H9 (cell line): ENCODE data around the gene TMEM190. TPM values are rescaled to one million over a fixed set of nuclear protein-coding genes. Genes with fewer than 3 reads are reported as not detected.

ENCODE experiments used
- DNase-seq: peaks from one replicate; pipeline ENCODE4 v3.0.0-alpha.2; 2017
- H2AFZ ChIP-seq: one replicate; pipeline ENCODE4 v1.6.1; 2013; ENCODE audit warnings: mild to moderate bottlenecking, low read length, control low read depth, moderate library complexity
- H2AK5ac ChIP-seq: 2 replicates; pipeline ENCODE4 v1.6.1; 2013; ENCODE audit warnings: low read length, control low read depth, mixed read lengths; ENCODE audit not compliant: insufficient read length
- H2BK120ac ChIP-seq: one replicate; pipeline ENCODE4 v1.6.1; 2013; ENCODE audit warnings: low read depth, mild to moderate bottlenecking, low read length, control low read depth, inconsistent platforms; ENCODE audit not compliant: poor library complexity, severe bottlenecking
- H2BK12ac ChIP-seq: 2 replicates; pipeline ENCODE4 v1.6.1; 2013; ENCODE audit warnings: low read length, control low read depth, mixed read lengths, low read depth; ENCODE audit not compliant: insufficient read length
- H2BK15ac ChIP-seq: 2 replicates; pipeline ENCODE4 v1.6.1; 2013; ENCODE audit warnings: low read depth, low read length, control low read depth
- H2BK20ac ChIP-seq: one replicate; pipeline ENCODE4 v1.6.1; 2013; ENCODE audit warnings: low read depth, mild to moderate bottlenecking, low read length, control low read depth, inconsistent platforms; ENCODE audit not compliant: poor library complexity, severe bottlenecking
- H2BK5ac ChIP-seq: 2 replicates; pipeline ENCODE4 v1.6.1; 2013; ENCODE audit warnings: low read length, control low read depth, mixed read lengths; ENCODE audit not compliant: insufficient read length
- H3K14ac ChIP-seq: 2 replicates; pipeline ENCODE4 v1.6.1; 2013; ENCODE audit warnings: low read length, control low read depth; ENCODE audit not compliant: insufficient read depth
- H3K18ac ChIP-seq: 2 replicates; pipeline ENCODE4 v1.6.1; 2013; ENCODE audit warnings: low read depth, mild to moderate bottlenecking, mixed read lengths, low read length, control low read depth; ENCODE audit not compliant: insufficient read length
- H3K23ac ChIP-seq: 2 replicates; pipeline ENCODE4 v1.6.1; 2013; ENCODE audit warnings: low read length, control low read depth, mixed read lengths, low read depth; ENCODE audit not compliant: insufficient read length
- H3K23me2 ChIP-seq: 2 replicates; pipeline ENCODE4 v1.6.1; 2013; ENCODE audit warnings: low read depth, mild to moderate bottlenecking, mixed read lengths, low read length, control low read depth; ENCODE audit not compliant: insufficient read length, poor library complexity, severe bottlenecking
- H3K27ac ChIP-seq: 2 replicates; pipeline ENCODE4 v1.5.1; 2013; ENCODE audit warnings: low read length, control low read depth, mixed read lengths, low read depth; ENCODE audit not compliant: insufficient read length
- H3K27me3 ChIP-seq: 2 replicates; pipeline ENCODE4 v1.6.1; 2013; ENCODE audit warnings: low read length, control low read depth, inconsistent platforms; ENCODE audit not compliant: insufficient read depth
- H3K4ac ChIP-seq: 2 replicates; pipeline ENCODE4 v1.6.1; 2013; ENCODE audit warnings: low read depth, mild to moderate bottlenecking, control low read depth, inconsistent platforms, low read length, moderate library complexity
- H3K4me1 ChIP-seq: 2 replicates; pipeline ENCODE4 v1.6.1; 2013; ENCODE audit warnings: low read length, control low read depth, inconsistent platforms; ENCODE audit not compliant: insufficient read depth
- H3K4me2 ChIP-seq: 2 replicates; pipeline ENCODE4 v1.6.1; 2013; ENCODE audit warnings: low read length, control low read depth, mixed read lengths; ENCODE audit not compliant: insufficient read length, insufficient read depth
- H3K56ac ChIP-seq: 2 replicates; pipeline ENCODE4 v1.6.1; 2013; ENCODE audit warnings: low read depth, mild to moderate bottlenecking, mixed read lengths, low read length, control low read depth; ENCODE audit not compliant: insufficient read length
- H3K79me1 ChIP-seq: 2 replicates; pipeline ENCODE4 v1.6.1; 2013; ENCODE audit warnings: low read depth, mild to moderate bottlenecking, moderate library complexity, low read length, control low read depth, inconsistent platforms; ENCODE audit not compliant: insufficient read depth, poor library complexity, severe bottlenecking
- H3K79me2 ChIP-seq: 2 replicates; pipeline ENCODE4 v1.6.1; 2013; ENCODE audit warnings: low read length, control low read depth, inconsistent platforms; ENCODE audit not compliant: insufficient read depth
- H3K9ac ChIP-seq: 2 replicates; pipeline ENCODE4 v1.6.1; 2013; ENCODE audit warnings: low read length, control low read depth, mixed read lengths; ENCODE audit not compliant: insufficient read length; ENCODE audit errors: extremely low read depth
- H3K9me3 ChIP-seq: one replicate; pipeline ENCODE4 v1.6.1; 2013; ENCODE audit warnings: low read depth, low read length, inconsistent platforms; ENCODE audit not compliant: control insufficient read depth
- H3T11ph ChIP-seq: one replicate; pipeline ENCODE4 v1.6.1; 2013; ENCODE audit warnings: mild to moderate bottlenecking, low read length, control low read depth, inconsistent platforms
- H4K20me1 ChIP-seq: one replicate; pipeline ENCODE4 v1.6.1; 2013; ENCODE audit not compliant: control insufficient read depth, insufficient read length, insufficient read depth
- H4K5ac ChIP-seq: 2 replicates; pipeline ENCODE4 v1.6.1; 2013; ENCODE audit warnings: low read depth, mild to moderate bottlenecking, mixed read lengths, low read length, control low read depth; ENCODE audit not compliant: insufficient read length
- H4K8ac ChIP-seq: replicated peaks from 2 replicates; pipeline ENCODE4 v1.6.1; 2013; ENCODE audit warnings: low read length, control low read depth, mixed read lengths, low read depth; ENCODE audit not compliant: insufficient read length
- H4K91ac ChIP-seq: 2 replicates; pipeline ENCODE4 v1.6.1; 2013; ENCODE audit warnings: low read depth, mild to moderate bottlenecking, moderate library complexity, mixed read lengths, low read length, control low read depth; ENCODE audit not compliant: insufficient read length
- H3K27ac Mint-ChIP-seq, 3 experiments: 2 replicates in 2 of 3; 3 replicates in 1 of 3; pipeline ENCODE4 v1.8.0; 2020 to 2021; ENCODE audit warnings: mixed read lengths in 3 of 3, mild to moderate bottlenecking in 1 of 3, moderate library complexity in 1 of 3
- H3K27me3 Mint-ChIP-seq: 2 replicates; pipeline ENCODE4 v1.8.0; 2021; ENCODE audit warnings: low read depth, mild to moderate bottlenecking, moderate library complexity, mixed read lengths
- H3K36me3 Mint-ChIP-seq, 3 experiments: 2 replicates in 2 of 3; 3 replicates in 1 of 3; pipeline ENCODE4 v1.8.0; 2020 to 2021; ENCODE audit warnings: low read depth in 3 of 3, mixed read lengths in 3 of 3; ENCODE audit not compliant: insufficient read depth in 1 of 3
- H3K4me1 Mint-ChIP-seq, 2 experiments: 2 replicates each; pipeline ENCODE4 v1.8.0; 2020; ENCODE audit warnings: mixed read lengths in 2 of 2
- H3K4me3 Mint-ChIP-seq, 2 experiments: 2 replicates in 1 of 2; 3 replicates in 1 of 2; pipeline ENCODE4 v1.8.0; 2020 to 2021; ENCODE audit warnings: mild to moderate bottlenecking in 2 of 2, mixed read lengths in 2 of 2, moderate library complexity in 1 of 2
- H3K9me3 Mint-ChIP-seq, 2 experiments: 2 replicates in 1 of 2; 3 replicates in 1 of 2; pipeline ENCODE4 v1.8.0; 2020; ENCODE audit warnings: mild to moderate bottlenecking in 2 of 2, mixed read lengths in 2 of 2, moderate library complexity in 1 of 2
- CTCF ChIP-seq: fragments of 200-600 bp; sonication (generic); conservative IDR thresholded peaks from 3 replicates; pipeline ENCODE4 v1.8.0; 2021; ENCODE audit warnings: antibody characterized with exemption, mild to moderate bottlenecking
- WGBS: extraction: QIAGEN DNeasy Blood & Tissue Kit; methylation state at CpG from one replicate; pipeline ENCODE4 v1.1.7; 2013; ENCODE audit warnings: missing lambda C conversion rate, low lambda C conversion rate, mixed read lengths; ENCODE audit not compliant: insufficient read length; ENCODE audit errors: extremely low coverage; 5-methylcytosine and 5-hydroxymethylcytosine counted together
- total RNA-seq: library from RNA; stranded (reverse); gene quantifications from 2 replicates; pipeline ENCODE4 v1.2.1, GENCODE V29; 2021

TMEM190 gene
- total RNA-seq, 1 experiment from 2014 or later = 1.5 TPM

- Mint-ChIP-seq H3K9me3 (no peaks in the 10 kb centered on the region), H3K27me3 (peaks cover 57% of the 10 kb centered on the region), H3K4me3 (no peak overlapping the region), H3K4me1 (peaks cover 13 to 25% of the 10 kb centered on the region in 2 experiments; a peak in 3 of 4 replicates), H3K27ac (peak overlapping the region in 1 of 3 experiments; percentile 55; a peak in 1 of 7 replicates), H3K36me3 (no peaks in the 10 kb centered on the region)
- Histone ChIP-seq H4K20me1 (no peaks in the 10 kb centered on the region), H3K27ac (no peak overlapping the region), H3K23ac (no peak overlapping the region), H3K4me2 (no peak overlapping the region), H3K9ac (no peak overlapping the region), H3K79me1 (no peaks in the 10 kb centered on the region), H3K23me2 (no peaks in the 10 kb centered on the region), H3K4me1 (no peaks in the 10 kb centered on the region), H2BK12ac (no peak overlapping the region), H3K4ac (no peak overlapping the region), H3K56ac (no peak overlapping the region), H3K18ac (no peak overlapping the region), H3K14ac (no peak overlapping the region), H2AFZ (no peak overlapping the region), H4K5ac (no peak overlapping the region), H2BK120ac (no peak overlapping the region), H4K8ac (no peak overlapping the region), H2BK5ac (no peak overlapping the region), H3K27me3 (peaks cover 2% of the 10 kb centered on the region; the same call in 1 of the 2 replicates), H3T11ph (no peak overlapping the region), H2AK5ac (no peak overlapping the region), H3K9me3 (no peaks in the 10 kb centered on the region), H2BK15ac (no peak overlapping the region), H4K91ac (no peak overlapping the region), H3K79me2 (no peaks in the 10 kb centered on the region), H2BK20ac (no peak overlapping the region)
- TF ChIP-seq CTCF = no peak
- WGBS = no CpG with 5 or more reads among the region's 16 CpGs
- DNase-seq = no peak
Observed at GRCh38 chr19:55360902-55361301, 15.7 kb upstream of the TMEM190 start.
